Stomach smooth muscle (tissue), 2 donors: ENCODE results near the gene IL21R.

Experiments
- H3K27ac ChIP-seq: one replicate; pipeline ENCODE4 v1.7.0; 2013; ENCODE audit warnings: mild to moderate bottlenecking, low read length, inconsistent platforms
- H3K27me3 ChIP-seq, 2 donors: one replicate each; pipeline ENCODE4 v1.7.0; 2013; ENCODE audit warnings: low read length in 2 of 2; ENCODE audit not compliant: insufficient read depth in 2 of 2, control insufficient read depth in 1 of 2
- H3K36me3 ChIP-seq, 2 donors: one replicate each; pipeline ENCODE4 v1.7.0; 2013; ENCODE audit warnings: low read length in 2 of 2; ENCODE audit not compliant: control insufficient read depth in 2 of 2, insufficient read depth in 2 of 2
- H3K4me1 ChIP-seq: one replicate; pipeline ENCODE4 v1.7.0; 2013; ENCODE audit warnings: low read length; ENCODE audit not compliant: control insufficient read depth, insufficient read depth
- H3K4me3 ChIP-seq, 2 donors: one replicate each; pipeline ENCODE4 v1.7.0; 2013; ENCODE audit warnings: low read length in 2 of 2
- H3K9ac ChIP-seq, 2 donors: one replicate each; pipeline ENCODE4 v1.7.0; 2013; ENCODE audit warnings: low read length in 2 of 2, mild to moderate bottlenecking in 1 of 2
- H3K9me3 ChIP-seq, 2 donors: one replicate each; pipeline ENCODE4 v1.7.0; 2013; ENCODE audit warnings: low read length in 2 of 2; ENCODE audit not compliant: control insufficient read depth in 2 of 2
- donor health status: healthy.
- donor health status: Pancreatic carcinoma.

Gene IL21R

GRCh38 chr16:27436065-27436464, 34.1 kb downstream of the IL21R start:
- no peak overlapping the region for H3K9ac ChIP-seq

GRCh38 chr16:27436921-27437650, 35.1 kb downstream of the IL21R start:
- no peak overlapping the region for H3K27ac ChIP-seq
- no peak overlapping the region for H3K9ac ChIP-seq
- H3K9me3 ChIP-seq = no peaks in the 10 kb centered on the region
- no peak overlapping the region for H3K4me3 ChIP-seq
- peaks cover 1 to 2% of the 10 kb centered on the region in 2 donors for H3K27me3 ChIP-seq
- H3K36me3 ChIP-seq = no peaks in the 10 kb centered on the region
- H3K4me1 ChIP-seq = no peaks in the 10 kb centered on the region

More at GRCh38 chr16:27436065-27436464, 34.1 kb downstream of the IL21R start:
- Histone ChIP-seq H3K9me3 (no peaks in the 10 kb centered on the region), H3K27ac (no peak overlapping the region), H3K36me3 (no peaks in the 10 kb centered on the region), H3K27me3 (peaks cover 4% of the 10 kb centered on the region in 2 donors), H3K4me3 (no peak overlapping the region), H3K4me1 (no peaks in the 10 kb centered on the region)

GRCh38 chr16:27437946-27438345, 36.0 kb downstream of the IL21R start:
- Histone ChIP-seq H3K9me3 (no peaks in the 10 kb centered on the region), H3K4me1 (no peaks in the 10 kb centered on the region), H3K27me3 (no peaks in the 10 kb centered on the region), H3K36me3 (no peaks in the 10 kb centered on the region), H3K4me3 (no peak overlapping the region), H3K27ac (no peak overlapping the region), H3K9ac (no peak overlapping the region)

GRCh38 chr16:27439271-27440018, 37.5 kb downstream of the IL21R start:
- H3K4me3 ChIP-seq = no peak overlapping the region
- no peaks in the 10 kb centered on the region for H3K4me1 ChIP-seq
- H3K36me3 ChIP-seq = no peaks in the 10 kb centered on the region
- no peak overlapping the region for H3K9ac ChIP-seq
- peaks cover 0 to 5% of the 10 kb centered on the region in 2 donors for H3K9me3 ChIP-seq
- no peaks in the 10 kb centered on the region for H3K27me3 ChIP-seq
- no peak overlapping the region for H3K27ac ChIP-seq

- no peak overlapping the region for H3K9ac ChIP-seq
- no peak overlapping the region for H3K4me3 ChIP-seq
- no peaks in the 10 kb centered on the region for H3K4me1 ChIP-seq
- H3K36me3 ChIP-seq = no peaks in the 10 kb centered on the region
- peaks cover 0 to 5% of the 10 kb centered on the region in 2 donors for H3K27me3 ChIP-seq
- no peak overlapping the region for H3K27ac ChIP-seq
- peaks cover 0 to 13% of the 10 kb centered on the region in 2 donors for H3K9me3 ChIP-seq
These were observed 39.3 kb downstream of the IL21R start for GRCh38 chr16:27441276-27441675.

- Histone ChIP-seq H3K4me1 (no peaks in the 10 kb centered on the region), H3K27me3 (peaks cover 5 to 7% of the 10 kb centered on the region in 2 donors), H3K27ac (no peak overlapping the region), H3K4me3 (no peak overlapping the region), H3K9ac (no peak overlapping the region), H3K36me3 (no peaks in the 10 kb centered on the region), H3K9me3 (peaks cover 0 to 14% of the 10 kb centered on the region in 2 donors)
These were observed 40.0 kb downstream of the IL21R start for GRCh38 chr16:27441998-27442397.

GRCh38 chr16:27444015-27444414, 42.0 kb downstream of the IL21R start:
- H3K4me3 ChIP-seq = no peak overlapping the region
- no peaks in the 10 kb centered on the region for H3K36me3 ChIP-seq
- H3K9me3 ChIP-seq = peaks cover 0 to 19% of the 10 kb centered on the region in 2 donors
- H3K27ac ChIP-seq = no peak overlapping the region
- H3K27me3 ChIP-seq = peaks cover 12 to 19% of the 10 kb centered on the region in 2 donors
- H3K4me1 ChIP-seq = no peaks in the 10 kb centered on the region
- H3K9ac ChIP-seq = no peak overlapping the region

- Histone ChIP-seq H3K4me1 (no peaks in the 10 kb centered on the region), H3K27ac (no peak overlapping the region), H3K9me3 (peaks cover 0 to 19% of the 10 kb centered on the region in 2 donors), H3K27me3 (peaks cover 14 to 23% of the 10 kb centered on the region in 2 donors), H3K4me3 (no peak overlapping the region), H3K36me3 (no peaks in the 10 kb centered on the region), H3K9ac (no peak overlapping the region)
These were observed 42.5 kb downstream of the IL21R start for GRCh38 chr16:27444470-27444869.

- Histone ChIP-seq H3K27me3 (peaks cover 22 to 26% of the 10 kb centered on the region in 2 donors), H3K36me3 (no peaks in the 10 kb centered on the region), H3K4me3 (no peak overlapping the region), H3K4me1 (no peaks in the 10 kb centered on the region), H3K9me3 (peaks cover 0 to 19% of the 10 kb centered on the region in 2 donors), H3K27ac (no peak overlapping the region), H3K9ac (no peak overlapping the region)
These were observed 43.7 kb downstream of the IL21R start for GRCh38 chr16:27445502-27446175.

- Histone ChIP-seq H3K27me3 (peaks cover 26 to 29% of the 10 kb centered on the region in 2 donors), H3K9ac (no peak overlapping the region), H3K36me3 (no peaks in the 10 kb centered on the region), H3K4me1 (no peaks in the 10 kb centered on the region), H3K27ac (no peak overlapping the region), H3K4me3 (no peak overlapping the region), H3K9me3 (peaks cover 0 to 19% of the 10 kb centered on the region in 2 donors)
These were observed 44.7 kb downstream of the IL21R start for GRCh38 chr16:27446721-27447120.
